ENCODE measurements around the gene LYPD8. TPM values are rescaled to one million over a fixed set of nuclear protein-coding genes. Genes with fewer than 3 reads are reported as not detected.
"Not testable (repeated sequence)": the region's sequence is repeated elsewhere in the genome, so short reads cannot be mapped to it uniquely, and the experiment has no call there.

The LYPD8 gene
- total and polyA plus RNA-seq, 2 donors (not counting 1 experiment from before 2014, with no cell fraction given): 0.17 TPM; not detected in 1

GRCh38 chr1:248790456-248790855, 34.9 kb upstream of the LYPD8 start:
- Histone ChIP-seq H3K27me3 (ENCODE audit: control insufficient read depth, insufficient read depth, low read length) (no peaks in the 10 kb centered on the region), H3K9me3 (ENCODE audit: control insufficient read depth, insufficient read depth, low read depth, low read length) (no peaks in the 10 kb centered on the region), H3K4me2 (ENCODE audit: extremely low read depth, insufficient read depth, low read length) (no peak overlapping the region), H4K20me1 (ENCODE audit: control insufficient read depth, extremely low read depth, insufficient read depth, low read length) (no peaks in the 10 kb centered on the region), H3K9ac (ENCODE audit: insufficient read depth, low read length) (no peak overlapping the region), H2AFZ (ENCODE audit: low read length) (no peak overlapping the region), H3K27ac (ENCODE audit: insufficient read depth, low read length) (no peak overlapping the region), H3K79me2 (ENCODE audit: control insufficient read depth, insufficient read depth, low read length) (no peaks in the 10 kb centered on the region), H3K4me3 (replicated peaks in 1 of 4; ENCODE audit: control extremely low read depth in 1 of 4, insufficient read depth in 1 of 4, low read depth in 3 of 4, low read length in 4 of 4) (no peak overlapping the region), H3K4me1 (ENCODE audit: control insufficient read depth, extremely low read depth, insufficient read depth, low read length) (no peaks in the 10 kb centered on the region), H3K36me3 (ENCODE audit: control insufficient read depth, insufficient read depth, low read length) (no peaks in the 10 kb centered on the region)
- no peak for TF ChIP-seq EZH2 (IDR thresholded peaks at IDR 0.05; ENCODE audit: low read length, missing control alignments)
- TF ChIP-seq CTCF (conservative IDR thresholded peaks at IDR 0.05 in 1 of 2, IDR thresholded peaks at IDR 0.05 in 1 of 2; ENCODE audit: low read depth in 1 of 2, low read length in 2 of 2): no peak
- no peak for DNase-seq (ENCODE audit: low read depth in 2 of 2)

GRCh38 chr1:248789337-248789736, 33.8 kb upstream of the LYPD8 start:
- H3K9me3 ChIP-seq (ENCODE audit: control insufficient read depth, insufficient read depth, low read depth, low read length); H3K27ac ChIP-seq (ENCODE audit: insufficient read depth, low read length); H3K4me1 ChIP-seq (ENCODE audit: control insufficient read depth, extremely low read depth, insufficient read depth, low read length); H3K79me2 ChIP-seq (ENCODE audit: control insufficient read depth, insufficient read depth, low read length); H4K20me1 ChIP-seq (ENCODE audit: control insufficient read depth, extremely low read depth, insufficient read depth, low read length); H3K27me3 ChIP-seq (ENCODE audit: control insufficient read depth, insufficient read depth, low read length); H3K9ac ChIP-seq (ENCODE audit: insufficient read depth, low read length); H3K36me3 ChIP-seq (ENCODE audit: control insufficient read depth, insufficient read depth, low read length); DNase-seq (ENCODE audit: low read depth in 2 of 2); H3K4me2 ChIP-seq (ENCODE audit: extremely low read depth, insufficient read depth, low read length); H2AFZ ChIP-seq (ENCODE audit: low read length); H3K4me3 ChIP-seq (replicated peaks in 1 of 4; ENCODE audit: control extremely low read depth in 1 of 4, insufficient read depth in 1 of 4, low read depth in 3 of 4, low read length in 4 of 4): not testable (repeated sequence)

- Histone ChIP-seq H3K4me1 (ENCODE audit: control insufficient read depth, extremely low read depth, insufficient read depth, low read length) (no peaks in the 10 kb centered on the region), H2AFZ (ENCODE audit: low read length) (no peak overlapping the region), H3K9me3 (ENCODE audit: control insufficient read depth, insufficient read depth, low read depth, low read length) (no peaks in the 10 kb centered on the region), H3K9ac (ENCODE audit: insufficient read depth, low read length) (no peak overlapping the region), H3K4me3 (replicated peaks in 1 of 4; ENCODE audit: control extremely low read depth in 1 of 4, insufficient read depth in 1 of 4, low read depth in 3 of 4, low read length in 4 of 4) (no peak overlapping the region), H3K4me2 (ENCODE audit: extremely low read depth, insufficient read depth, low read length) (no peak overlapping the region), H3K36me3 (ENCODE audit: control insufficient read depth, insufficient read depth, low read length) (no peaks in the 10 kb centered on the region), H3K27ac (ENCODE audit: insufficient read depth, low read length) (no peak overlapping the region), H3K27me3 (ENCODE audit: control insufficient read depth, insufficient read depth, low read length) (no peaks in the 10 kb centered on the region), H4K20me1 (ENCODE audit: control insufficient read depth, extremely low read depth, insufficient read depth, low read length) (no peaks in the 10 kb centered on the region), H3K79me2 (ENCODE audit: control insufficient read depth, insufficient read depth, low read length) (no peaks in the 10 kb centered on the region)
- no peak for TF ChIP-seq EZH2 (IDR thresholded peaks at IDR 0.05; ENCODE audit: low read length, missing control alignments)
- TF ChIP-seq CTCF (conservative IDR thresholded peaks at IDR 0.05 in 1 of 2, IDR thresholded peaks at IDR 0.05 in 1 of 2; ENCODE audit: low read depth in 1 of 2, low read length in 2 of 2): no peak
- no peak for DNase-seq (ENCODE audit: low read depth in 2 of 2)
Measured at GRCh38 chr1:248788327-248788726, 32.8 kb upstream of the LYPD8 start.

Measured in fibroblast of lung (primary cell).